OCI-LY7 (cell line): Measurements from ENCODE around the gene SLAMF7. TPM values are rescaled to one million over a fixed set of nuclear protein-coding genes. Genes with fewer than 3 reads are reported as not detected.
"Not testable (repeated sequence)": the region's sequence is repeated elsewhere in the genome, so short reads cannot be mapped to it uniquely, and the experiment has no call there.

ENCODE experiments used
- BruUV-seq: library from RNA; stranded (reverse); fragments of 400-500 nt; replicated peaks from 2 replicates; lab custom pipeline; 2021; lab: Mats Ljungman, UMichigan
- CTCF ChIA-PET: fragments of 300-600 bp; sonication (Branson Sonifier 250); formaldehyde crosslinking; loops from one replicate; lab custom pipeline; 2022; ENCODE audit warnings: antibody characterized with exemption; ENCODE audit not compliant: unreplicated experiment; lab: Charles Lee
- POLR2A ChIA-PET: fragments of 300-600 bp; sonication (Branson Sonifier 250); formaldehyde crosslinking; loops from one replicate; lab custom pipeline; 2022; ENCODE audit warnings: antibody characterized with exemption; lab: Charles Lee
- DNase-seq: peaks from one replicate; pipeline ENCODE4 v3.0.0-alpha.2; 2015; ENCODE audit warnings: low spot score
- H2AFZ ChIP-seq: fragments of 200-600 bp; sonication (generic), shearing (Covaris generic); 2 replicates; pipeline ENCODE4 v1.6.1; 2014; ENCODE audit warnings: mild to moderate bottlenecking, antibody characterized with exemption, low read length, moderate library complexity
- H3K27ac ChIP-seq: fragments of 200-600 bp; sonication (generic); 2 replicates; pipeline ENCODE4 v1.5.1; 2014; ENCODE audit warnings: mixed run types, low read depth, mild to moderate bottlenecking, moderate library complexity, low read length, inconsistent platforms; ENCODE audit not compliant: poor library complexity, severe bottlenecking
- H3K36me3 ChIP-seq: fragments of 200-600 bp; sonication (generic); 2 replicates; pipeline ENCODE4 v1.6.1; 2014; ENCODE audit warnings: mild to moderate bottlenecking, antibody characterized with exemption, low read length, moderate library complexity, mixed read lengths; ENCODE audit not compliant: insufficient read depth
- H3K4me1 ChIP-seq: fragments of 200-600 bp; sonication (generic); 2 replicates; pipeline ENCODE4 v1.5.1; 2014; ENCODE audit warnings: mild to moderate bottlenecking, low read length; ENCODE audit not compliant: insufficient read depth, poor library complexity, severe bottlenecking
- H3K4me2 ChIP-seq: fragments of 200-600 bp; sonication (generic); 2 replicates; pipeline ENCODE4 v1.6.1; 2014; ENCODE audit warnings: mild to moderate bottlenecking, low read length
- H3K4me3 ChIP-seq: fragments of 200-600 bp; sonication (generic); 2 replicates; pipeline ENCODE4 v1.5.1; 2014; ENCODE audit warnings: mild to moderate bottlenecking, low read depth, low read length; ENCODE audit not compliant: poor library complexity, severe bottlenecking
- H3K79me2 ChIP-seq: fragments of 200-600 bp; sonication (generic); 2 replicates; pipeline ENCODE4 v1.6.1; 2016; ENCODE audit warnings: low read depth, mild to moderate bottlenecking, low read length, moderate library complexity, mixed read lengths; ENCODE audit not compliant: insufficient read depth
- H3K9me2 ChIP-seq: fragments of 200-600 bp; sonication (generic); 2 replicates; pipeline ENCODE4 v1.6.1; 2016; ENCODE audit warnings: mild to moderate bottlenecking, low read length, mixed read lengths; ENCODE audit not compliant: insufficient read depth
- H3K9me3 ChIP-seq: fragments of 200-600 bp; sonication (generic); 2 replicates; pipeline ENCODE4 v1.6.1; 2014; ENCODE audit warnings: mild to moderate bottlenecking, mixed run types, low read length, mixed read lengths
- H4K20me1 ChIP-seq: fragments of 200-600 bp; sonication (generic); 2 replicates; pipeline ENCODE4 v1.6.1; 2014; ENCODE audit warnings: mild to moderate bottlenecking, antibody characterized with exemption, low read length, moderate library complexity, mixed read lengths; ENCODE audit not compliant: insufficient read depth
- EZH2phosphoT487 ChIP-seq: fragments of 200-600 bp; sonication (generic); IDR thresholded peaks from 2 replicates; pipeline ENCODE4 v1.6.1; 2018; ENCODE audit warnings: low read depth, borderline replicate concordance, mild to moderate bottlenecking, mixed run types, antibody characterized with exemption, low read length, moderate library complexity, mixed read lengths
- intact Hi-C: fragments of 100-400 bp; cut with micrococcal nuclease; formaldehyde crosslinking; loops from one replicate; pipeline ENCODE4 v1.10.0; 2022; ENCODE audit not compliant: unreplicated experiment
- total RNA-seq, 2 experiments: library from RNA; depleted of rRNA in 1 of 2; stranded (reverse); fragments of >200 nt in 1 of 2; shearing (Covaris generic) in 1 of 2; gene quantifications; 2 replicates each; pipeline ENCODE4 v1.2.3, GENCODE V29; 2014 to 2022
- TF ChIP-seq, protein P1 (sequence below): fragments of 200-600 bp; sonication (generic); conservative IDR thresholded peaks from 2 replicates; pipeline ENCODE4 v1.5.1; 2014; ENCODE audit warnings: mild to moderate bottlenecking, antibody characterized with exemption, low read length, moderate library complexity, mixed read lengths

Gene SLAMF7
- total RNA-seq, 2 experiments from 2014 or later, result not detected

- H3K4me1 ChIP-seq, result peaks cover 61% of the 10 kb centered on the region
- no peak for TF ChIP-seq EZH2phosphoT487
- TF ChIP-seq, protein P1, sequence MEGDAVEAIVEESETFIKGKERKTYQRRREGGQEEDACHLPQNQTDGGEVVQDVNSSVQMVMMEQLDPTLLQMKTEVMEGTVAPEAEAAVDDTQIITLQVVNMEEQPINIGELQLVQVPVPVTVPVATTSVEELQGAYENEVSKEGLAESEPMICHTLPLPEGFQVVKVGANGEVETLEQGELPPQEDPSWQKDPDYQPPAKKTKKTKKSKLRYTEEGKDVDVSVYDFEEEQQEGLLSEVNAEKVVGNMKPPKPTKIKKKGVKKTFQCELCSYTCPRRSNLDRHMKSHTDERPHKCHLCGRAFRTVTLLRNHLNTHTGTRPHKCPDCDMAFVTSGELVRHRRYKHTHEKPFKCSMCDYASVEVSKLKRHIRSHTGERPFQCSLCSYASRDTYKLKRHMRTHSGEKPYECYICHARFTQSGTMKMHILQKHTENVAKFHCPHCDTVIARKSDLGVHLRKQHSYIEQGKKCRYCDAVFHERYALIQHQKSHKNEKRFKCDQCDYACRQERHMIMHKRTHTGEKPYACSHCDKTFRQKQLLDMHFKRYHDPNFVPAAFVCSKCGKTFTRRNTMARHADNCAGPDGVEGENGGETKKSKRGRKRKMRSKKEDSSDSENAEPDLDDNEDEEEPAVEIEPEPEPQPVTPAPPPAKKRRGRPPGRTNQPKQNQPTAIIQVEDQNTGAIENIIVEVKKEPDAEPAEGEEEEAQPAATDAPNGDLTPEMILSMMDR, result no peak
- H4K20me1 ChIP-seq, result no peaks in the 10 kb centered on the region
- intact Hi-C loops, result loop anchor here (2.0 kb wide), 2 partner anchors 59 to 189 kb away; partner anchors contain the start of gene SLAMF6
- no TSS peak for BruUV-seq
- H3K9me2 ChIP-seq, result no peaks in the 10 kb centered on the region
- peak within 1 kb of the TSS; percentile 98 for H3K27ac ChIP-seq
- DNase-seq, result peak; percentile 88
- no peaks in the 10 kb centered on the region for H3K9me3 ChIP-seq
- peak within 1 kb of the TSS; percentile 92 for H3K4me2 ChIP-seq
- ChIA-PET POLR2A (interaction anchor here (0.5 to 2.5 kb wide), 11 partner anchors 9 to 368 kb away, joined by 3 to 18 read pairs (median 4); partner anchors contain the start of genes CD84, LY9 and NCSTN), CTCF (interaction anchor here (0.9 to 1.3 kb wide), 2 partner anchors 11 to 37 kb away, joined by 3 to 7 read pairs; no protein-coding TSS in a partner anchor)
- H3K4me3 ChIP-seq, result peak within 1 kb of the TSS; percentile 77
- H3K36me3 ChIP-seq, result peaks cover 26% of the 10 kb centered on the region
- H3K79me2 ChIP-seq, result peaks cover 68% of the 10 kb centered on the region
- peak within 1 kb of the TSS; percentile 73; the same call in 1 of the 2 replicates for H2AFZ ChIP-seq
These were observed 27.3 kb upstream of the SLAMF7 start, which contains the start of gene CD48 for GRCh38 chr1:160711602-160712311. TSS of gene CD48 (minus strand) at chr1:160711822. CDS start at chr1:160711763, 59 bp downstream.

DNA sequence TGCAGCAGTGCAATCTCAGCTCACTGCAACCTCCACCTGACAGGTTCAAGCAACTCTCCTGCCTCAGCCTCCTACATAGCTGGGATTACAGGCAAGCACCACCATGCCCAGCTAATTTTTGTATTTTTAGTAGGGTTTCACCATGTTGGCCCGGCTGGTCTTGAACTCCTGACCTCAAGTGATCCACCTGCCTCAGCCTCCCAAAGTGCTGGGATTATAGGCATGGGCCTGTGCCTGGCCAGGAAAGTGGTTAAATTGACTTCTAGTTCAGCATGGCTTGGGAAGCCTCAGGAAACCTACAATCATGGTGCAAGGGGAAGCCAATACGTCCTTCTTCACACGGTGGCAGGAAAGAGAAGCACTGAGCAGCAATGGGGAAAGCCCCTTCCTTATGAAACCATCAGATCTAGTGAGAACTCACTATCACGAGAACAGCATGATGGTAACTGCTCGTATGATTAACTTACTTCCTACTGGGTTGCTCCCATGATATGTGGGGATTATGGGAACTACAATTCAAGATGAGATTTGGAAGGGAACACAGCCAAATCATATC, 26.4 kb upstream of the SLAMF7 start:
- peaks cover 60% of the 10 kb centered on the region for H3K79me2 ChIP-seq
- H3K4me1 ChIP-seq, result peaks cover 52% of the 10 kb centered on the region
- H3K4me3 ChIP-seq, result peak overlapping the region; percentile 77
- ChIA-PET POLR2A (interaction anchor here (0.5 to 2.5 kb wide), 14 partner anchors 9 to 984 kb away, joined by 3 to 18 read pairs (median 4); partner anchors contain the start of genes LY9, NCSTN and SLAMF6), CTCF (interaction anchor here (0.5 to 1.3 kb wide), 2 partner anchors 37 to 420 kb away, joined by 3 to 4 read pairs; no protein-coding TSS in a partner anchor)
- H3K4me2 ChIP-seq, result peak overlapping the region; percentile 92
- H3K9me3 ChIP-seq, H3K9me2 ChIP-seq, intact Hi-C loops, H4K20me1 ChIP-seq, BruUV-seq: not testable (repeated sequence)
- peaks cover 21% of the 10 kb centered on the region; the same call in 1 of the 2 replicates for H3K36me3 ChIP-seq
- H3K27ac ChIP-seq, result peak overlapping the region; percentile 98
- peak overlapping the region; percentile 73; the same call in 1 of the 2 replicates for H2AFZ ChIP-seq
- DNase-seq, result peak; percentile 64

DNA sequence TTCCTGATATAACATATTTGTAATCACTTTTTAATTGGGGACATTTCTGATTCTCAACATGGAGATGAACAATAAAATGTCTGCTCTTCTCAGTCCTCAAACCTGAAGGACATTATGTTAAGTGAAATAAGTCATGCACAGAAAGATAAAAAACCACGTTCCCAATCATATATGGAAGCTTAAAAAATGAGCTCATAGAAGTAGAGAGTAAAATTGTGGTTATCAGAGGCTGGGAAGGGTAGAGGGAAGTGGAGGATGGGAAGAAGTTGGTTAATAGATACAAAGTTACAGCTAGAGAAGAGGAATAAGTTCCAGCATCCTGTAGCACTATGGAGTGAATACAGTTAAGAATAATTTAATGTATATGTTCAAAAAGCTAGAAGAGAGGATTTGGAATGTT, 25.9 kb upstream of the SLAMF7 start:
- H3K4me2 ChIP-seq, result peak overlapping the region; percentile 92
- TF ChIP-seq, protein P1, result no peak
- TF ChIP-seq EZH2phosphoT487, result no peak
- H3K4me1 ChIP-seq, result peaks cover 47% of the 10 kb centered on the region
- H3K9me3 ChIP-seq, result no peaks in the 10 kb centered on the region
- peak overlapping the region; percentile 77 for H3K4me3 ChIP-seq
- ChIA-PET CTCF (interaction anchor here (0.6 to 1.3 kb wide), 2 partner anchors 38 to 64 kb away, joined by 3 to 4 read pairs; no protein-coding TSS in a partner anchor), POLR2A (interaction anchor here (0.7 to 2.5 kb wide), 8 partner anchors 9 to 191 kb away, joined by 3 to 8 read pairs (median 4); partner anchors contain the start of gene SLAMF6)
- peaks cover 21% of the 10 kb centered on the region; the same call in 1 of the 2 replicates for H3K36me3 ChIP-seq
- no peaks in the 10 kb centered on the region for H4K20me1 ChIP-seq
- intact Hi-C loops, result no loop called here
- H2AFZ ChIP-seq, result peak overlapping the region; percentile 73; the same call in 1 of the 2 replicates
- no TSS peak for BruUV-seq
- H3K79me2 ChIP-seq, result peaks cover 54% of the 10 kb centered on the region
- DNase-seq, result no peak
- H3K27ac ChIP-seq, result peak overlapping the region; percentile 98
- no peaks in the 10 kb centered on the region for H3K9me2 ChIP-seq

- CTCF ChIA-PET, result interaction anchor here (0.6 to 1.3 kb wide), 2 partner anchors 39 to 63 kb away, joined by 3 to 4 read pairs; no protein-coding TSS in a partner anchor
- H2AFZ ChIP-seq, H3K27ac ChIP-seq, DNase-seq, H3K9me3 ChIP-seq, H4K20me1 ChIP-seq, H3K4me3 ChIP-seq, H3K9me2 ChIP-seq, BruUV-seq, intact Hi-C loops: not testable (repeated sequence)
- H3K36me3 ChIP-seq, result peaks cover 14% of the 10 kb centered on the region; the same call in 1 of the 2 replicates
- peaks cover 37% of the 10 kb centered on the region for H3K4me1 ChIP-seq
- peak overlapping the region; percentile 13; the same call in 1 of the 2 replicates for H3K4me2 ChIP-seq
- peaks cover 45% of the 10 kb centered on the region for H3K79me2 ChIP-seq
- POLR2A ChIA-PET, result interaction anchor here (0.7 to 1.4 kb wide), 4 partner anchors 40 to 509 kb away, joined by 3 to 4 read pairs (median 3); partner anchors contain the start of gene PEA15
These were observed 24.9 kb upstream of the SLAMF7 start for GRCh38 chr1:160714034-160714648.
